ENCODE results near the gene ASPHD1. TPM values are rescaled to one million over a fixed set of nuclear protein-coding genes. Genes with fewer than 3 reads are reported as not detected.
"Not testable (repeated sequence)": the region's sequence is repeated elsewhere in the genome, so short reads cannot be mapped to it uniquely, and the experiment has no call there.

Gene ASPHD1
- total RNA-seq, 4 donors from 2014 or later = 0.42 TPM; not detected in 3

GRCh38 chr16:29906520-29907244, 6.4 kb downstream of the ASPHD1 start:
- no peak overlapping the region for H3K4me3 ChIP-seq
- no peak for ATAC-seq
- H3K27ac ChIP-seq = no peak overlapping the region
- peaks cover 3% of the 10 kb centered on the region for H3K27me3 ChIP-seq
- no peaks in the 10 kb centered on the region for H3K4me1 ChIP-seq
- no peak for TF ChIP-seq POLR2A (IDR thresholded peaks at IDR 0.05)
- no peak for TF ChIP-seq POLR2AphosphoS5 (IDR thresholded peaks at IDR 0.05)
- TF ChIP-seq CTCF (IDR thresholded peaks at IDR 0.05) = no peak
- no peak for TF ChIP-seq EP300 (IDR thresholded peaks at IDR 0.05)
- WGBS, 2 donors (ENCODE audit: low coverage in 1 of 2) = 77 to 86% methylated on average over 6 to 10 of the region's 23 CpGs
- H3K36me3 ChIP-seq = peaks cover 0 to 17% of the 10 kb centered on the region in 2 donors
- no peaks in the 10 kb centered on the region for H3K9me3 ChIP-seq

DNA sequence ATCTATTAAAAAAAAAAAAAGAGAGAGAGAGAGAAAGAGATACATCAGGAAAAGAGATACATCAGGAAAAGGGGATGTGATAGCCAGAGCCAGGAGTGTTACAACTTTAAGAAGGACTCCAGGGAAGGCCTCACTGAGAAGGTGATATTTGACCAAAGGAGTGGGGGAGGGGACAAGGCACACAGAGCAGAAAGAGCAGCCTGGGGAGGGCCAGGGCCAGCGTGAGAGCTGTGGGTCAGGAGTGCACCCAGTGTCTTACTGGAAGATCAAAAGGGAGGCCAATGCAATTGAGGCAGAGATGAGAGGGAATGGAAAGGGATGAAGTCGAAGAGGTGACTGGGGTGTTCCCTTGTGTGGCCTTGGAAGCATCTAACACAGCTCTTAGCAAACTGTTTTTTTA, 7.7 kb downstream of the ASPHD1 start:
- TF ChIP-seq POLR2AphosphoS5 (IDR thresholded peaks at IDR 0.05) = no peak
- TF ChIP-seq POLR2A (IDR thresholded peaks at IDR 0.05) = no peak
- no peak for TF ChIP-seq CTCF (IDR thresholded peaks at IDR 0.05)
- no peak for TF ChIP-seq EP300 (IDR thresholded peaks at IDR 0.05)
- 58 to 63% methylated on average over 2 of the region's 2 CpGs for WGBS, 2 donors (ENCODE audit: low coverage in 1 of 2)
- ATAC-seq = no peak
- Histone ChIP-seq H3K4me3 (no peak overlapping the region), H3K27me3 (no peaks in the 10 kb centered on the region), H3K27ac (no peak overlapping the region), H3K9me3 (no peaks in the 10 kb centered on the region), H3K36me3 (peaks cover 0 to 17% of the 10 kb centered on the region in 2 donors), H3K4me1 (no peaks in the 10 kb centered on the region)

- WGBS, 2 donors (ENCODE audit: low coverage in 1 of 2) = 90 to 100% methylated on average over 1 to 2 of the region's 2 CpGs
- no peak for ATAC-seq
- Histone ChIP-seq H3K4me1 (no peaks in the 10 kb centered on the region), H3K4me3 (no peak overlapping the region), H3K27me3 (no peaks in the 10 kb centered on the region), H3K36me3 (peaks cover 0 to 24% of the 10 kb centered on the region in 2 donors), H3K9me3 (no peaks in the 10 kb centered on the region), H3K27ac (no peak overlapping the region)
- TF ChIP-seq CTCF (IDR thresholded peaks at IDR 0.05) = no peak
These were observed 8.5 kb downstream of the ASPHD1 start for GRCh38 chr16:29908719-29909220.

DNA sequence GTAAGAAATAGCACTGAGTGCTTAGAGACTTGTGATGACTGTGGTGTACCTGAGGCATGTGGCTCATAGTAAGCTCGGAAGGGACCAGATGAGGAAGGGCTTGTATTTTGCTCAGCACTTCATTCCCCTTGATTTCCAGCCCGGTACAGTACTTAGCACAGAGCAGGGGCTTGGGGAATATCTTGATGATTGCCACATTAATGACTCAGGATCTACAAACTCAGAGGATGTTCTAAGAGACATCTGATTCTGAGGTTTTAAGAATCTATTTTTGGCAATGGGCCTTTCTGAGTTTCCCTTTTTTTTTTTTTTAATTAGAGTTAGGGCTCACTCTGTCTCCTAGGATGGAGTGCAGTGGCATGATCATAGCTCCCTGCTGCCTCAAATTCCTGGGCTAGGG, 9.1 kb downstream of the ASPHD1 start:
- H3K4me3 ChIP-seq = no peak overlapping the region
- H3K36me3 ChIP-seq = peaks cover 0 to 30% of the 10 kb centered on the region in 2 donors
- 65 to 66% methylated on average over 2 of the region's 2 CpGs for WGBS, 2 donors (ENCODE audit: low coverage in 1 of 2)
- no peaks in the 10 kb centered on the region for H3K9me3 ChIP-seq
- TF ChIP-seq CTCF (IDR thresholded peaks at IDR 0.05) (no peak), POLR2A (IDR thresholded peaks at IDR 0.05) (no peak), EP300 (IDR thresholded peaks at IDR 0.05) (no peak), POLR2AphosphoS5 (IDR thresholded peaks at IDR 0.05) (no peak)
- no peak for ATAC-seq
- no peak overlapping the region for H3K27ac ChIP-seq
- H3K4me1 ChIP-seq = no peaks in the 10 kb centered on the region
- no peaks in the 10 kb centered on the region for H3K27me3 ChIP-seq

- H3K27ac ChIP-seq, H3K4me3 ChIP-seq, ATAC-seq, H3K9me3 ChIP-seq, H3K27me3 ChIP-seq, H3K4me1 ChIP-seq: not testable (repeated sequence)
- H3K36me3 ChIP-seq = peaks cover 0 to 35% of the 10 kb centered on the region in 2 donors
- WGBS, 2 donors (ENCODE audit: low coverage in 1 of 2) = 75 to 90% methylated on average over 2 to 4 of the region's 6 CpGs
These were observed 9.6 kb downstream of the ASPHD1 start for GRCh38 chr16:29909851-29910250.
